ENCODE results near the gene TNRC18.
"Not testable (repeated sequence)": the region's sequence is repeated elsewhere in the genome, so short reads cannot be mapped to it uniquely, and the experiment has no call there.

Gene TNRC18, protein sequence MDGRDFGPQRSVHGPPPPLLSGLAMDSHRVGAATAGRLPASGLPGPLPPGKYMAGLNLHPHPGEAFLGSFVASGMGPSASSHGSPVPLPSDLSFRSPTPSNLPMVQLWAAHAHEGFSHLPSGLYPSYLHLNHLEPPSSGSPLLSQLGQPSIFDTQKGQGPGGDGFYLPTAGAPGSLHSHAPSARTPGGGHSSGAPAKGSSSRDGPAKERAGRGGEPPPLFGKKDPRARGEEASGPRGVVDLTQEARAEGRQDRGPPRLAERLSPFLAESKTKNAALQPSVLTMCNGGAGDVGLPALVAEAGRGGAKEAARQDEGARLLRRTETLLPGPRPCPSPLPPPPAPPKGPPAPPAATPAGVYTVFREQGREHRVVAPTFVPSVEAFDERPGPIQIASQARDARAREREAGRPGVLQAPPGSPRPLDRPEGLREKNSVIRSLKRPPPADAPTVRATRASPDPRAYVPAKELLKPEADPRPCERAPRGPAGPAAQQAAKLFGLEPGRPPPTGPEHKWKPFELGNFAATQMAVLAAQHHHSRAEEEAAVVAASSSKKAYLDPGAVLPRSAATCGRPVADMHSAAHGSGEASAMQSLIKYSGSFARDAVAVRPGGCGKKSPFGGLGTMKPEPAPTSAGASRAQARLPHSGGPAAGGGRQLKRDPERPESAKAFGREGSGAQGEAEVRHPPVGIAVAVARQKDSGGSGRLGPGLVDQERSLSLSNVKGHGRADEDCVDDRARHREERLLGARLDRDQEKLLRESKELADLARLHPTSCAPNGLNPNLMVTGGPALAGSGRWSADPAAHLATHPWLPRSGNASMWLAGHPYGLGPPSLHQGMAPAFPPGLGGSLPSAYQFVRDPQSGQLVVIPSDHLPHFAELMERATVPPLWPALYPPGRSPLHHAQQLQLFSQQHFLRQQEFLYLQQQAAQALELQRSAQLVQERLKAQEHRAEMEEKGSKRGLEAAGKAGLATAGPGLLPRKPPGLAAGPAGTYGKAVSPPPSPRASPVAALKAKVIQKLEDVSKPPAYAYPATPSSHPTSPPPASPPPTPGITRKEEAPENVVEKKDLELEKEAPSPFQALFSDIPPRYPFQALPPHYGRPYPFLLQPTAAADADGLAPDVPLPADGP (N-terminal part only)

DNA sequence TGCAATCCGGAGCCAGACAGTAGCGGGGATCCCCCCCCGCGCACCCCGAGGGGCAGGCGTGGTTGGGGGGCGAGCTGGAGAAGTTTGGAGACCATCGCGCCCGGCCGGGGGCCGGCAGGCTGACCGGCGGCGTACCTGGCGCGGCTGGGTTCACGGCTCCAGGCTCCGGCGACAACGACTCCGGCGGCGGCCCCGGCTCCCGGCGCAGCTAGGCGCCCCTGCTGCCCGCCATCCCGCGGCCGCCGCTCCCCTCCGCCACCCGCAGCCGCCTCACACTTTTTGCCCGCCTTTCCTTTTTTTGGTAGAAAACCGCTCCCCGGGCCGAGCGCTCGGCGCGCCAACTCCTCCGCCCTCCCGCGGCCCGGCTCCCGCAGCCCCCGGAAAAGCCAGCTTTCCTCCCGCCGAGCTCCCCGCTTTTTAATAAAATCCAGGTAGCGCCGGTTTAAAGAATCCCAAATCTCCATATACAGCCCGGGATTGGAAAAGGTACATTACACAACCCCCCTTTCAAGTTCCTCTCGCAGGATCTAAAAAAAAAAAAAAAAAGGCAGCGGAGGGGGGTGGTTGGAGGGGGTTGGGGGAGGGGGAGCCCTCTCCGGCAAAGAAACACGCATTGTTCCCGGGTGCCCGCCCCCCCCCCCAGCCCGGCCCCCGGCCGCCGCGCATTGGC, at the start of gene TNRC18:
Gene TNRC18 (minus strand): TSS at position 529 of the 670 bp plus-strand sequence. CDS start 2,588 bp downstream, outside the sequence.
- no peak for DNase-seq (ENCODE audit: low read depth in 2 of 2)

DNA sequence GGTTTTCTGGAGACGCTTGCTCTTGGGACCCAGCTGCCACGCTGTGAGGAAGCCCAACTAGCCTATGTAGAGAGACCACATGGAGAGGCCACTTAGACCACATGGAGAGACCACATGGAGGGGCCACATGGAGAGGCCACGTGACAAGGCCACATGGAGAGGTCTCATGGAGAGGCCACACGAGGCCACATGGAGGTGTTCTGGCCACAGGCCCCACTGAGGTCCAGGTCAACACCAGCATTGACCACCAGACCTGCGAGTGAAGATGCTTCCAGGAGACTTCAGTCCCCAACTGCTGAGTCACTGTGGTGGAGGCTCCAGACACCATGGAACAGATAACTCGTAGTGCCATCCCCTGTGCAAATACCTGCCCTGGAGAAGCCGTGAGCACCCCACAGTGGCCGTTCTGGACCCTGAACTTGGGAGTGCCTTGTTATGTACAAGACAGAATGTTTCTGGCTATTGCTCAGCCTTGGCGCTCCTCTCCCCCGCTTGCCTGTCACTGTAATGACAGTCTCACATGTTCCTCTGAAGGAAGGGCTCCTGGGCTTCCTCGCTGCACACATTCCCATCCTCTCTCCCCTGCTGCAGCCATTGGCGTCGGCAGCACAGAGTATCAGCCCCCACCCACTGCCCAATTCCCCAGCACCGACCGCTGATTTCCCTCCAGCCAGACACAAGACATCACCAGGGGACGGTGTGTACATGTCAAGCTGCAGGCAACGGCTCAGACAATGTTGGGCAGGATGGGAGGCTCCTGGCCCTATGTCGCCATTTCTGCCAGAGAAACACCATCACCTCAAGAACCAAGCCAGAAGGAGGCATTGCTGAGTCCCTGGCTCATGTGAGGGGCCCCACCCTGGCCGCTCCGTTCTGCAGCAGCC, 49.0 kb upstream of the TNRC18 start:
- no peak for DNase-seq (ENCODE audit: low read depth in 2 of 2)

DNA sequence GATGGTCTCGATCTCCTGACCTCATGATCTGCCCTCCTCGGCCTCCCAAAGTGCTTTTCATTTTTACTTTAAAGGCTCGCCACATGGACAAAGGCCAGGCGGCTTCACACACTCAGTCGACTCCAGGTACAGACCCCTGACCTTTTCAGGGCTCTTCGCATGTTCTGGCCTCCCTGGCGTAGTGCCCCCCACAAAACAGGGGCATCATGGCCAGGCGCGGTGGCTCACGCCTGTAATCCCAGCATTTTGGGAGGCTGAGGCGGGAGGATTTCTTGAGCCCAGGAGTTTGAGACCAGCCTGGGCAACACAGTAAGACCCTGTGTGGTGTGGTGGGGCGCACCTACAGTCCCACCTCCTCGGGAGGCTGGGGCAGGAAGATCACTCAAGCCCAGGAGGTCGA, 48.0 kb upstream of the TNRC18 start:
- DNase-seq (ENCODE audit: low read depth in 2 of 2) = not testable (repeated sequence)

DNA sequence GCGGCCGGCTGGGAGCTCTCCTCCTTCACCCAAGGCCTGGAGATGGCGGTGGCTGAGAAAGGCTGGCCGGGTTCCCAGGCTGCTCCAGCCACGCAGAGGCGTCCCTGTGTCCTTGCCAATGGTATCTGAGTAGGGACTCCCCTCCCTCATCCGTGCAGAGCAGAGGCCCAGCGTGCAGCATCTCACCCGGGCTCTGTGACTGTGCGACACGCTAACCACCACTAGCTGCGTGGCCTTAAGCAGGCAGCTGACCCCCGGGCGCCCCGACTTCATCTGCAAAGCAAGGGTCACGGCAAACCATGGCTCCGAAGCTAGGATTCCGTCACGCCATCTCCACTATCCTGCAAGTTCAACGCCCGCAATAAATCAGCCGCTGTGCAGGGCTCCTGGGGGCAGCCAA, 47.2 kb upstream of the TNRC18 start:
- no peak for DNase-seq (ENCODE audit: low read depth in 2 of 2)

DNA sequence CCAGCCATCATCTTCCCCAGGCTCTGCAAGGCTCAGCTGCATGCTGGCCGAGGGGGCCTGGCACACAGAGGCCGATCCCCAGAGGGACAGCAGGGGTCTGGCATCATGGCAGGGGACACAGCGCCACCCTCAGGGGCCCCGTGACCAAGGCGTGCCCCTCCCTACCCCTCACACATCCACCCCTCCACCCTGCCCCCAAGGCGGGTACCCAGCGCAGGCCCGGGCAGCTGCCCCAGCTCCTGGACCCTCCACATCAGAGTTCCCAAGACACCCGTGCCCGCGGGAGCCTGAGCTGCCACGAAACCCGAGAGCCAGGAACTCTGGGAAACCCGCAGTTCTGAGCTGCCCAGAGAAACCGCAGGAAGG, 46.5 kb upstream of the TNRC18 start:
- no peak for DNase-seq (ENCODE audit: low read depth in 2 of 2)

DNA sequence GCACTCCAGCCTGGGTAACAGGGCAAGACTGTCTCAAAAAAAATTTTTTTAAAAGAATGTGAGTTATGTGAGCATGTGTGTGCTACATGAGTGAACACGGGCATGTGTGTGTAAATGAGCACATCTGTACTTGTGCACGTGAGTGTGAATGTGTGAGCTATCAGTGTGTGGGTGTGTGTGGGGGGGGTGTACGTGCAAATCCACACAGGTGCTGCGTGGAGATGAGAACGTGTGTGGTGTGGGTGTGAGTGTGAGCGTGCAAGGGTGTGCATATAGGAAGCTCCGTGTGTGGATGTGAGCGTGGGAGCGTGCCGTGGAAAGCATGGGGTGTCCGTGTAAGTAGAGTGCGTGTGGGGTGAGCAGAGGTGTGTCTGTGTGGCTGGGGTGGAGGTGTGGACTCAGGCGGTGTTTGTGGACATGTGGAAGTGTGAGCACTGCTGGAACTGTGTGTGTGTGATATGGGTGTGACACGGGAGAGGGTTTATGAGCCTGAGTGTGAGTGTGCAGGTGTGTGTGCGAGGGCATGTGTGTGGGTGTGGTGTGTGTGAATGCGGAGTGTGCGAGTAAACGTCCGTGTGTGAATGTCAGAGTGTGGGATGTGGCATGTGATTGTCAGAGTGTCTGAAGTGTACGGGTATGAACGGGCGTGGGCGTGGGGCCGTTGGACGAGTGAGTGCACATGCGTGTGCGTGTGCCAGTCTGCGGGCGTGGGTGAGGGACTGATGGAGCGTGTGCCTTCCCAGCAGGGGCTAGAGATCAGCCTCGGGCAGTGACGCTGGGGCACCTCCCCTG, 45.9 kb upstream of the TNRC18 start:
- no peak for DNase-seq (ENCODE audit: low read depth in 2 of 2)

DNA sequence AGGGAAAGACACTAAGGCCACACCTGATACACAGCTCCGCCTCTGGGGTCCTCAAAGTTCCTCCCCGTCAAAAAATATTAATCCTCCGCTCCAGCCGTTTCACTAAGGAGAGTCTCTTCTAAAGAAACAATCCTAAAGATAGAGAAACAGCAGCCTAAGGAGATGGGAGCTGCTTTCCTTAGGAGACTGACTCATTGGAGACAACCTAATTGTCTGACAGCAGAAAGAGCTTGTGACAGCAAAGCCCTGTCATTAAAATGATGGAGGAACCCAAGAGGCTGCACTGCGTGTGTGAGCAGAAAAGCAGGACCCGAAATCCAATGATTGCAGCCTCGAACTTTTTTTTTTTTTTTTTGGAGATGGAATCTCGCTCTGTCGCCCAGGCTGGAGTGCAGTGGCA, 44.0 kb upstream of the TNRC18 start:
- no peak for DNase-seq (ENCODE audit: low read depth in 2 of 2)

DNA sequence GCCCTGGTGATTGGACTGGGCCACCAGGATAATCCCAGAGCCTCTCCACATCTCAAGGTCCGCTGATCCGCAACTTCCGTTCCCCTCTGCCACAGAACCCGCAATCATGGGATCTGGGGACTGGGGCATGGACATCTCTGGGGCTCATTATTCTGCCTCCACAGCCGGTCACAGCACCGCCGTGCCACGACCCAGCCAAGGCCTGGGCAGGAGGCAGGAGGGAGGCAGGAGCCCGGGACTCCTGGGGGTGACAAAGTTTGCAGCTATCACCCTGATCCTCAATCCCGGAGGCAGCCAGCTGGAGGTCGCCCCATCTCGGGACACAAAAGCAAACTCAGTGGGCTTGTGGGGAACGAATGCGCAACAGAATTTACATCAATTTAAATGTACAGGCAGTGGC, 42.9 kb upstream of the TNRC18 start:
- no peak for DNase-seq (ENCODE audit: low read depth in 2 of 2)

DNA sequence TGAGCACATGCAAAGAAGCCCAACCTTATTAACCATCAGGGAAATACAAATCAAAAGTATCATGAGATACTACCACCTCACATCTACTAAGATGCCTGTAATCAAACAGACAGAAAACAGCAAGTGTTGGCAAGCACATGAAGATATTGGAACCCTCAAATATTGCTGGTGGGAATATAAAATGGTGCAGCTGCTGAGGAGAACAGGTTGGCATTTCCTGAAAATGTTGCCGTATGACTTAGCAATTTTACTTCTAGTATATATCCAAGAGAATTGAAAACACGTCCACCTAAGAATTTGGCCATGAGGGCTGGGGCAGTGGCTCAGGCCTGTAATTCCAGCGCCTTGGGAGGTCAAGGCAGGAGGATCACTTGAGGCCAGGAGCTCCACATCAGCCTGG, 39.4 kb upstream of the TNRC18 start:
- no peak for DNase-seq (ENCODE audit: low read depth in 2 of 2)

DNA sequence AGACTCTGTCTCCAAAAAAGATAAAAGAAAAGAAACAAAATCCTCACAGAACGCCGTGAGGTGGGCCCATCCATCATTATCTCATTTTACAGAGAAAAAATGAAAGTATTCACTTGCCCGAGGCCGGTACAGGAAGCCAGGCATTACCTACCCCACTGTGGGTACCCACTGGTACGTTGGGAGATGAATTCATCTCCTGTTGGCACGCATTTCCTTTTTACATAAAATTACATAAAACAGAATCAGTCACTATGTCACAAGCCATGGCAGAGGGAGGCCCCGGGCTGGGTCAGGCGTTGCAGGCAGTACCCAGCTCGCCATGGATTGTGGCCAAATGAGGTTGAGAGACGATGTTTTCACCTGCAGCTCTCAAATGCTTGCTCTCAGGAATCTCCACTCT, 38.6 kb upstream of the TNRC18 start:
- no peak for DNase-seq (ENCODE audit: low read depth in 2 of 2)

DNA sequence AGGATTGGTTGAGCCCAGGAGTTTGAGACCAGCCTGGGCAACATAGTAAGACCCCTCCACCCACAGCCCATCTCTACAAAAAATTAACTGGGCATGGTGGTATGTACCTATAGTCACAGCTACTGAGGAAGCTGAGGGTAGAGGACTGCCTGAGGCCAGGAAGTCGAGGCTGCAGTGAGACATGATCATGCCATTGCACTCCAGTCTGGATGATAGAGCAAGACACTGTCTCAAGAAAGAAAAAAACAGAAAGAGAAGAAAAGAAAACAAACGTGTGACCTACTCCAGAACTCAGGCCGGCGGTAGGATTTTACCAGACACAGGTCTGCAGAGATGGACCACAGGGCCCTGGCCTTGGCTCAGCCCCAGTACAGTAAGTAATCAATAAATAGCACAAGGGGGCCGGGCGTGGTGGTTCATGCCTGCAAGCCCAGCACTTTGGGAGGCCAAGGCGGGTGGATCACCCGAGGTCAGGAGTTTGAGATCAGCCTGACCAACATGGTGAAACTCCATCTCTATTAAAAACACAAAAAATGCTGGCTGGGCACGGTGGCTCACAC, 35.4 kb upstream of the TNRC18 start:
- DNase-seq (ENCODE audit: low read depth in 2 of 2) = no peak

DNA sequence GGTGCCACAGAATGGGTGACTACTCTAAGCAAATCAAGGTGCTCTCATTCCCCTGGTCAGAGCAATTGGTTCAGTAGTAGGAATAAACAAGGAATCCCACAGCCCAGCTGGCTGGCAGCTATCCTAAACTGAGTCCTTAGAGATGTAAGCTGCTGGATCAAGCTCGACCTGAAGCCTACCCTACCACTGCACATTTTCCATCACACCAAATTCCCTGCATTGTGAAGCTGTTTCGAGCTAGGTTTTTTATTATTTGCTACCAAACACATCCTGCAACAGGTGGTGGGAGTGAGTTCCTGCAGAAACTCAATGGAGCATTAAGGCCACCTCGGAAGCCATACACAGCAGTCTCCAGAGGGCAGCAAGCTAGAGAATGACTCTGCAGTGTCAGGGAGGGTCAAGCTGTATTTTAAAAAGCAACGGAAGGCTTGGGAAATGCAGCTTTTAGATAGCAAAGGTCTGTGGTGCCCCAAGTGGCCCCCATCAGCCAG, 33.7 kb upstream of the TNRC18 start:
- no peak for DNase-seq (ENCODE audit: low read depth in 2 of 2)

DNA sequence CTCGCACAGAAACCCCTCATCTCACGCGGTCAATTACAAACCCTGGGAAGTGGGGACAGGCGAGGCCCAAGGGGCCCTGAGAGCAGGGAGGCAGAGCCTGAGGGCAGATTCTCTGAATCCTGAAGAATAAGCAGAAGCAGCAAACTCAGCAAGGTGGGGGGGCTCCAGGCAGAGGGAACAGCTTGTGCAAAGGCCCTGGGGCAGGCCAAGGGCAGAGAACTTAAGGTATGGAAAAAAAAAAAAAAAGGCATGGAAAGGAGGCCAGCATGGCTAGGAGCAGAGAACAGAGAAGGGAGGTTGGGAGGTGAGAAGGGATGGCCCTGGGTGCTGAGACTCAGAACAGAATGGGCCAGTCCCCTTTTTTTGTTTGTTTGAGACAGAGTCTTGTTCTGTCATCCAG, 32.8 kb upstream of the TNRC18 start:
- no peak for DNase-seq (ENCODE audit: low read depth in 2 of 2)

DNA sequence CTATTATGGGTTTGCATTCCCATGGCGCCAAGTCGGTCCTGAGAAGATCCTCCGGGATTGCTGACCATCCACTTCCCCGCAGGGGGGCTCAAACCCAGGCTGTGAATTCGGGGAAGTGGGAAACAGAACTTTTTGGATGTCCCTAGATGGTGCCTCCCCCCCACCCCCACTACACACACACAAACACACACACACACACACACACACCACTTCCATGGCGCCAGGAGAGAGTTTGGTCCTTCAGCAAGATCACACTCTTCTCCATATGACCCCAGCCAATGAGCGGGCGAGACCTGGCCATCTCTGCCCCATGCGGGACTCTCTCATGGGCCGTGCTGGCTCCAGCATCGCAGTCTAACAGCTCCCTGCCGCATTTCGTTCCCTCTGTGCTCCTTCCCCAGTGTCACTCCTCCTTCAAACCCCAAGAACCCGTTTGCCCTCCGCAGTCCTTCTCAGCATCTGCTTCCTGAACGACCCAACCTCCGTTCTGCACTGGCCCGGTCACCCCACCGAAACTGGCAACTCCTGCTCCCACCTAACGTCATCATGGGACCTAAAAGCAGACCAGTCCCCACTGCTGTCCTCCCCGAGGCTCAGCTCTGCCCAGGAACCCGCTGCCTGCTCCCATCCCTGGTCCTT, 32.1 kb upstream of the TNRC18 start:
- DNase-seq (ENCODE audit: low read depth in 2 of 2) = no peak

DNA sequence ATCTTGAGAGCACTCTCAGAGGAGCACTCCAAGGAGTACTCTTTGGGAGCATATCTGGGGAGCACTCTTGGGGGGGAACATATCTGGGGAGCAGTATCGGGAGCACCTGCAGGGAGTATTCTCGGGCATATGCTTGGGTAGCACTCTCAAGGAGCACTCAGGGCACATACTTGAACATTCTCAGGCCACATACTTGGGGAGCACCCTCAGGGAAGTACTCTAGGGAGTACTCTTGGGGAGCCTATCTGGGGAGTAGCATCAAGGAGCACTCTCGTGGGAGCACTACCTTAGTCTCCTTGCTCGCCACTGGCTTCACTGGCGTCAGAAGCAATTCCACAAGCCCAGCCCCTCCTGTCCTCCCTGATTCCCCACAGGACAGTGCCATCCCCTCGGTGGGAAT, 31.5 kb upstream of the TNRC18 start:
- DNase-seq (ENCODE audit: low read depth in 2 of 2) = no peak

DNA sequence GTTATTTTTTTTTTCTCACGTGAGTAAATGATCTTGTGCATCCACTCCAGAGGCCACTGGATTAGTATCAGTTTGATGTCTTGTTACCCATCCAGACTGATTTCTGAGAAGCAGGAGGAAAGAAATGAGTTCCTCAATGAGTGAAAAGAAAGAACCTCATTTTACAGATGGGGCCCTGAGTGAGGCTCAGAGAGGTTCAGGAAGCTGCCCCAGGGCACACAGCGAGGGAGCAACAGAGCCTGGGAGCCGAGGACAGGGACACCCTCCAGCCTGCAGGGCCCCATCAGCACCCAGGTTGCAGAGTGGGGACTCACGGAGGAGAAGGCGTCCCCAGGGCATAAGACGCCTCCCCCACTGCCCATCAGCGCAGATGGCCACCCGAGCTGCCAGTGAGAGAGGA, 30.9 kb upstream of the TNRC18 start:
- no peak for DNase-seq (ENCODE audit: low read depth in 2 of 2)

DNA sequence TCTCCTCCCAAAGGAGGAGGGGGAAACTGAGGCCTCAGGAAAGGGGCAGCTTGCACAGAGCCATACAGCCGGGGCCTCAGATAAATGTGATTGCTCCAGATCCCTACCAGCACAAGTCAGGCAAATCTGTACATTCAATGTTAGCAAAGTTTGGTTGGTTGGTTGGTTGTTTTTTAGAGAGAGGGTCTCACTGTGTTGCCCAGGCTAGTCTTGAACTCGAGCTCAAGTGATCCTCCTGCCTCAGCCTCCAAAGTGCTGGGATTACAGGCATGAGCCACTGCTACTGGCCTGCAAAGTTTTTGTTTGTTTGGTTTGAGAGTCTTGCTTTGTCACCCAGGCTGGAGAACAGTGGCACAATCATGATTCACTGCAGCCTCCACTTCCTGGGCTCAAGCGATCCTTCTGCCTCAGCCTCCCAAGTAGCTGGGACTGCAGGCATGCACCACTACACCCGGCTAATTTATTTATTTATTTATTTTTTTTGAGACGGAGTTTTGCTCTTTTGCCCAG, 30.0 kb upstream of the TNRC18 start:
- DNase-seq (ENCODE audit: low read depth in 2 of 2) = no peak

DNA sequence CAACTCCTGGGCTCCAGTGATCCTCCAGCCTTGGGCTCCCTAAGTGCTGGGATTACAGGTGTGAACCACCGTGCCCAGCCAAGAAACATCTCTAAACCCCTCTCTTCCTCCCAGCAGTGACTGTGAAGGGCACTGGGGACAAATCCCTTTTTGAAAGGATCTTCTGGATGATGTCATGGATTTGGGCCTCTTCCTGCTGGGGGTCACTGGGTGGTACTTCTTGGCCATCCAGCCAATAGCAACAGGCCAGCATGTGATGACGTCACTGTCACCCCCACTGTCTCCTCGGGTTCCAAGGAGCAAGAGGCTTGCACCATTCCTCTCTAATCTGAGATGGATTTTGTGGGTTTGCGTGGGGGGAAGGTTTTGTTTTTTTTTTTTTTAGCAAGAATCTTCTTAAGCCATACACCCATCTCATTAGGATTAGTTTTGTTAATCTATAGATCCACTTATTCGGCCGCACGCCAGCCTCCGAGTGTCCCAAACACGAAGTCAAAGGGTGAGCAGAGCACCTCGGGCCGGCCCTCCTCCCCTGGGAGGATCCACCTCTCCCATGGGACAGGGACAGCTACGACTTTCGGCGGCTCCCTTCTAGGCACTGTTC, 29.4 kb upstream of the TNRC18 start:
- DNase-seq (ENCODE audit: low read depth in 2 of 2) = no peak

Measured in stimulated activated CD4-positive, alpha-beta T cell treated with anti-CD3 and anti-CD28 coated beads, Interleukin-15, amount 100 ng/mL, for 48 hours (primary cell).